ENCODE data around the gene RGL3.
A peak's percentile ranks its signal among the peaks of the same experiment; 100 is the strongest.
"Not testable (repeated sequence)": the region's sequence is repeated elsewhere in the genome, so short reads cannot be mapped to it uniquely, and the experiment has no call there.

The RGL3 gene

DNA sequence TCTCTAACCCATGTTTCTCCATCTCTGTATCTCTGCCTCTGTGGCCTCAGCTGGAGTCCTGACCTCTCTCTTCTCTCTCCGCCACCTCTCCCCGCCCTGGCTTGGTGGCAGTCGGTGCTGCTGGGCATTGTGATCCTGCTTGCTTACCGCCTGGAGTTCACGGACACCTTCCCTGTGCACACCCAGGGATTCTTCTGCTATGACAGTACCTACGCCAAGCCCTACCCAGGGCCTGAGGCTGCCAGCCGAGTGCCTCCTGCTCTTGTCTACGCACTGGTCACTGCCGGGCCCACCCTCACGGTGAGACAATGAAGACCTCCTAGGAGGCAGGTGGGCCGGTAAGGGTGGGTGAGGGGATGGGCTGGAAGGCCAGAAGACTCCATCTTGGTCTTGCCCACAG is 59.7 kb downstream of the RGL3 start:
- DNase-seq, result no peak

- DNase-seq, result no peak
These were observed 62.2 kb downstream of the RGL3 start for GRCh38 chr19:11356676-11357550.

DNA sequence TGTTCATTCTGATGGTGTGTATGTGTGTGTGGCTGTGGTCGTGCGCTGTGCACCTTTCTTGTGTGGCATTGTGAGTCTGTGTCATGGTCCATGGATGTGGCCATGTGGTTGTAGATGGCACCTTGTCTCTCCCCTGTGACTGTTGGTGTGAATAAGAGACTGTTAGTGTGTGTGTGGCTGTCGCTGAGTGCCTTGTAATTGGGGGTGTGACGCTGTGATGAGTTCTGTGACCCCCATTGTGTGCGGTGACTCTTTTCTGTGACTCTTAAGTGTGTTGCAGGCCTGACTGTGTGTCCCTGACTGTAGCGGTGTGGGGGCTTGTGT is 63.1 kb downstream of the RGL3 start:
- no peak for DNase-seq

- peak; percentile 94 to 98 (median 96) for DNase-seq
These were observed 63.7 kb downstream of the RGL3 start, which contains the start of gene PLPPR2 for GRCh38 chr19:11355160-11356073. Gene PLPPR2, plus strand, starts transcription at chr19:11355432. Its CDS starts 2,242 bp downstream, at chr19:11357674.

DNA sequence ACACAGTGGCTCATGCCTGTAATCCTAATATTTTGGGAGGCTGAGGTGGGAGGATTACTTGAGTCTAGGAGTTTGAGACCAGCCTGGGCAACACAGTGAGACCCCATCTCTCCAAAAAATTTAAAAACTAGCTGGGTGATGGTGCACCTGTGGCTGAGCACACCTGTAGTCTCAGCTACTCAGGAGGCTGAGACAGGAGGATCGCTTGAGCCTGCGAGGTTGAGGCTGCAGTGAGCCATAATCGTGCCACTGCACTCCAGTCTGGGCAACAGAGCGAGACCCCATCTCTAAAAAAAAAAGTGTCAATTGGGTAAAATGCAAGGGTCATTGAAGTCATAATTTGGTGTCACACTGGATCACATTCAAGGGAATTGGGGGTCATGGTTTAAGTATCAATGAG is 65.0 kb downstream of the RGL3 start:
- not testable (repeated sequence) for DNase-seq

DNA sequence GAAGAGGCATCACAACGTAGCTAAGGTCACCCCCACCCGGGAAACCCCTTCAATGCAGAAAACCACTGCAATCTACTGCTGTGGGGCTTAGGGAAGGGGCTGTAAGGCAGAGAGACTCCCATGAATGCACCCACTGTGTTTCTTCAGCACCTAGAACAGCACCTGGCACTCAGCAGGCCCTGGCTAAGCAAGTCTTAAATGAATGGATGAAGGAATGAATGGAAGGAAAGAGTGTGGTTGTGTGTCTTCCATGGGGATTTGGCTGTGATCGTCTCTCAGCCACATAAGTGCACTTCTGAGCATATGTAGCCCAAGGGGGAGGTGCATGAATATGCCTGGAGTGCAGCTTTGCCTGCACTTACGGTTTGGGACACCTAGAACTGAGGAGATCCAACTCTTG is 69.9 kb downstream of the RGL3 start:
- no peak for DNase-seq

GRCh38 chr19:11347546-11348039 is 71.5 kb downstream of the RGL3 start:
- no peak for DNase-seq

DNA sequence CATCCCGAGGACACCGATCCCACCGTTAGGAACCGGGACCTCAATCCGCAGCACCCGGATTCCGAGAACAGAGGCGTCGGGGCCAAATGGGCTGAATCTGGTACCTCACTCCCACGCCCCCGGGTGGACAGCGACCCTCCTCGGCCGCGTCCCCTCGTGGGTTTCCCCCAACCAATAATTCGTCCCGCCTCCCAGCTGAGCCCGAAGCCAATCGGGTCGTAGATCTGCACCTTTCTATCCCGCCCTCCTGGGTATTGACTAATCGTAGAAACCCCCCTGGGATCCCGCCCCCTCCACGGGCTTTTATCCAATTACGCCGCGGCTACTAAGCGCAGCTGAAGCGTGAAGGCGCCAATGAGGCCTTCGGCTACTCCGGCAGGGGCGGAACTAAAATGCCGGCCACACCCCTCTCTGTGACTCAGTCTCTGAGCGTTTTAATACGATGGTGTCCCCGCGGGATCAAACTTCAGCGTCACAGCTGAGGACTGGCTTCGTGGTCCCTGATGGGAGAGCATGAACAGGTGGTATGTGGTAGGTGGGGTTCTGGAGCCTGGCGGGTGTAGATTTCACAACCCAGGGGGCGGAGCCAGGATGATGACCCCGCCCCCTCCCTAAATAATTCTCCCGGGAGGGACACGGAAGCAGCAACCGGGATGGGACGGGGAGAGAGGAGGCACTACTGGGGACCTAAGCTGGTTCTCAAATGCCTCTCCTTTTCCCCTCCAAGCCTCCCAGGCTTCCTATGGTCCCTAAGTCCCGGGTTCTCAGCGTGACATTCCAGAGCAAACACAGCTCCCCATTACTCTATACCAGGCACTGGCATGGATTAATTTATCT is 72.8 kb downstream of the RGL3 start, which contains the start of the genes CCDC159 and TMEM205:
Gene CCDC159 (plus strand): TSS at position 416 of the 837 bp plus-strand sequence. CDS start 88 bp downstream, at position 504.
Gene TMEM205 (minus strand): TSS at position 165 of the 837 bp plus-strand sequence. CDS start 649 bp downstream, outside the sequence.
- peak; percentile 99 to 100 (median 100) for DNase-seq

GRCh38 chr19:11345122-11345803 is 73.9 kb downstream of the RGL3 start:
- DNase-seq, result no peak

All from suppressor macrophage treated with lipopolysaccharide for 1 hour (primary cell).